Naive thymus-derived CD8-positive, alpha-beta T cell (primary cell): ENCODE data around the gene SLC13A1. TPM values are rescaled to one million over a fixed set of nuclear protein-coding genes. Genes with fewer than 3 reads are reported as not detected.
"Not testable (repeated sequence)": the region's sequence is repeated elsewhere in the genome, so short reads cannot be mapped to it uniquely, and the experiment has no call there.

Experiments used
- ATAC-seq, 2 donors: fragments of 150-1000 bp; cut with Tn5 transposase in 1 of 2; sonication (Bioruptor Pico), chemical (Tn5 transposase) in 1 of 2; 1 replicate in 1 of 2; 2 replicates in 1 of 2; pipeline ENCODE4 v1.10.0; 2021; ENCODE audit warnings: mild to moderate bottlenecking in 2 of 2, moderate library complexity in 2 of 2
- POLR2A ChIA-PET: fragments of 350-600 bp; sonication (Branson Sonifier 250); formaldehyde crosslinking; loops from one replicate; lab custom pipeline; 2021; ENCODE audit warnings: antibody characterized with exemption; lab: Charles Lee
- DNase-seq, 10 donors: peaks; one replicate each; pipeline versions ENCODE4 v3.0.0 to v3.0.0-alpha.2; 2020 to 2022
- H3K27ac Mint-ChIP-seq, 10 donors: one replicate each; pipeline ENCODE4 v1.8.0; 2020 to 2022; ENCODE audit warnings: mild to moderate bottlenecking in 10 of 10, mixed read lengths in 10 of 10, moderate library complexity in 4 of 10, inconsistent platforms in 1 of 10
- H3K27me3 Mint-ChIP-seq, 5 donors: one replicate each; pipeline ENCODE4 v1.8.0; 2021 to 2022; ENCODE audit warnings: mixed read lengths in 5 of 5
- H3K36me3 Mint-ChIP-seq, 3 donors: one replicate each; pipeline ENCODE4 v1.8.0; 2020 to 2022; ENCODE audit warnings: mixed read lengths in 3 of 3, mild to moderate bottlenecking in 2 of 3, inconsistent platforms in 1 of 3
- H3K4me1 Mint-ChIP-seq, 4 donors: one replicate each; pipeline ENCODE4 v1.8.0; 2021 to 2022; ENCODE audit warnings: mixed read lengths in 4 of 4
- H3K4me3 Mint-ChIP-seq, 10 donors: one replicate each; pipeline ENCODE4 v1.8.0; 2020 to 2022; ENCODE audit warnings: mild to moderate bottlenecking in 10 of 10, mixed read lengths in 10 of 10, moderate library complexity in 6 of 10, inconsistent platforms in 1 of 10
- H3K9me3 Mint-ChIP-seq, 9 donors: one replicate each; pipeline ENCODE4 v1.8.0; 2020 to 2022; ENCODE audit warnings: mixed read lengths in 9 of 9, mild to moderate bottlenecking in 3 of 9, inconsistent platforms in 1 of 9, moderate library complexity in 1 of 9
- polyA plus RNA-seq, 3 donors: library from polyadenylated mRNA; unstranded; fragments of 300-500 nt; fragmentation: Illumina TruSeq; gene quantifications; one replicate each; pipeline ENCODE4 v1.2.3, GENCODE V29; 2021
- total RNA-seq, 8 experiments: library from RNA in 2 of 8; stranded (reverse) in 2 of 8; gene quantifications; one replicate each; pipeline ENCODE4 v1.2.3 and lab custom pipeline; 2021 to 2026

The SLC13A1 gene
- total and polyA plus RNA-seq, 5 experiments from 2014 or later, result not detected

GRCh38 chr7:123096434-123096833, 103.3 kb downstream of the SLC13A1 start:
- no peak overlapping the region for H3K27ac Mint-ChIP-seq
- H3K4me1 Mint-ChIP-seq, result no peaks in the 10 kb centered on the region
- H3K9me3 Mint-ChIP-seq, result peaks cover 0 to 9% (median 3%) of the 10 kb centered on the region in 9 donors
- no peak for ATAC-seq
- H3K4me3 Mint-ChIP-seq, result no peak overlapping the region
- DNase-seq, result no peak
- POLR2A ChIA-PET, result no interaction called here
- H3K27me3 Mint-ChIP-seq, result no peaks in the 10 kb centered on the region
- no peaks in the 10 kb centered on the region for H3K36me3 Mint-ChIP-seq

- POLR2A ChIA-PET, result no interaction called here
- no peaks in the 10 kb centered on the region for H3K27me3 Mint-ChIP-seq
- no peak overlapping the region for H3K4me3 Mint-ChIP-seq
- no peak overlapping the region for H3K27ac Mint-ChIP-seq
- H3K9me3 Mint-ChIP-seq, result peaks cover 0 to 21% (median 4%) of the 10 kb centered on the region in 9 donors
- ATAC-seq (no peak), DNase-seq (no peak)
- H3K36me3 Mint-ChIP-seq, result no peaks in the 10 kb centered on the region
- H3K4me1 Mint-ChIP-seq, result no peaks in the 10 kb centered on the region
Observed at GRCh38 chr7:123090456-123090855, 109.3 kb downstream of the SLC13A1 start.

GRCh38 chr7:123086910-123087309, 112.9 kb downstream of the SLC13A1 start:
- ATAC-seq, H3K27me3 Mint-ChIP-seq, H3K4me1 Mint-ChIP-seq, H3K4me3 Mint-ChIP-seq, POLR2A ChIA-PET, DNase-seq, H3K36me3 Mint-ChIP-seq, H3K27ac Mint-ChIP-seq: not testable (repeated sequence)
- peaks cover 0 to 26% (median 10%) of the 10 kb centered on the region in 9 donors for H3K9me3 Mint-ChIP-seq

- H3K27me3 Mint-ChIP-seq, POLR2A ChIA-PET, ATAC-seq, H3K4me3 Mint-ChIP-seq, H3K4me1 Mint-ChIP-seq, DNase-seq, H3K27ac Mint-ChIP-seq, H3K36me3 Mint-ChIP-seq: not testable (repeated sequence)
- H3K9me3 Mint-ChIP-seq, result peaks cover 0 to 29% (median 10%) of the 10 kb centered on the region in 9 donors
Observed at GRCh38 chr7:123084861-123085260, 114.9 kb downstream of the SLC13A1 start.

- Mint-ChIP-seq H3K9me3 (peaks cover 2 to 19% (median 9%) of the 10 kb centered on the region in 9 donors), H3K27ac (no peak overlapping the region), H3K4me3 (no peak overlapping the region), H3K27me3 (no peaks in the 10 kb centered on the region), H3K36me3 (no peaks in the 10 kb centered on the region), H3K4me1 (no peaks in the 10 kb centered on the region)
- ATAC-seq, result no peak
- DNase-seq, result no peak
- POLR2A ChIA-PET, result no interaction called here
Observed at GRCh38 chr7:123079021-123079420, 120.7 kb downstream of the SLC13A1 start.

GRCh38 chr7:123075838-123076467, 123.8 kb downstream of the SLC13A1 start:
- POLR2A ChIA-PET, result no interaction called here
- Mint-ChIP-seq H3K9me3 (peaks cover 0 to 10% (median 2%) of the 10 kb centered on the region in 9 donors), H3K4me3 (no peak overlapping the region), H3K27ac (no peak overlapping the region), H3K4me1 (no peaks in the 10 kb centered on the region), H3K36me3 (no peaks in the 10 kb centered on the region), H3K27me3 (no peaks in the 10 kb centered on the region)
- ATAC-seq (no peak), DNase-seq (no peak)

GRCh38 chr7:123070702-123071286, 129.0 kb downstream of the SLC13A1 start:
- Mint-ChIP-seq H3K27me3 (no peaks in the 10 kb centered on the region), H3K27ac (no peak overlapping the region), H3K4me3 (no peak overlapping the region), H3K36me3 (no peaks in the 10 kb centered on the region), H3K4me1 (no peaks in the 10 kb centered on the region), H3K9me3 (peaks cover 0 to 9% (median 2%) of the 10 kb centered on the region in 9 donors)
- no peak for ATAC-seq
- no peak for DNase-seq
- POLR2A ChIA-PET, result no interaction called here

GRCh38 chr7:123067814-123068213, 132.0 kb downstream of the SLC13A1 start:
- no peak for DNase-seq
- no peaks in the 10 kb centered on the region for H3K36me3 Mint-ChIP-seq
- no peaks in the 10 kb centered on the region for H3K27me3 Mint-ChIP-seq
- no peak overlapping the region for H3K4me3 Mint-ChIP-seq
- no peaks in the 10 kb centered on the region for H3K4me1 Mint-ChIP-seq
- no peak overlapping the region for H3K27ac Mint-ChIP-seq
- POLR2A ChIA-PET, result no interaction called here
- H3K9me3 Mint-ChIP-seq, result peaks cover 0 to 19% (median 4%) of the 10 kb centered on the region in 9 donors
- no peak for ATAC-seq

Other genes starting within 250 kb of the SLC13A1 start
- gene TAS2R16, start 204.3 kb downstream of the SLC13A1 start, total RNA-seq, result not detected
- gene TAS2R16, start 204.3 kb downstream of the SLC13A1 start, polyA plus RNA-seq, result not detected